Neutrophil (primary cell): ENCODE results near the gene IGFBP6.

ENCODE experiments used
- H3K27ac ChIP-seq: fragments of 200-600 bp; sonication (generic); 2 replicates; pipeline ENCODE4 v1.5.1; 2016; ENCODE audit warnings: mild to moderate bottlenecking, moderate library complexity
- H3K27me3 ChIP-seq: fragments of 200-600 bp; sonication (generic); 2 replicates; pipeline ENCODE4 v1.6.0; 2016; ENCODE audit warnings: mild to moderate bottlenecking
- H3K36me3 ChIP-seq: fragments of 200-600 bp; sonication (generic); 2 replicates; pipeline ENCODE4 v1.5.1; 2017
- H3K4me1 ChIP-seq, 2 experiments: fragments of 200-600 bp in 1 of 2; sonication (generic) in 1 of 2; 1 replicate in 1 of 2; 2 replicates in 1 of 2; pipeline versions ENCODE4 v1.5.1 to v1.6.1; 2013 to 2016; ENCODE audit warnings: low read depth in 1 of 2, low read length in 1 of 2, mild to moderate bottlenecking in 1 of 2, moderate library complexity in 1 of 2; ENCODE audit not compliant: control insufficient read depth in 1 of 2, insufficient read depth in 1 of 2
- H3K4me3 ChIP-seq, 2 experiments: fragments of 200-600 bp in 1 of 2; sonication (generic) in 1 of 2; 1 replicate in 1 of 2; 2 replicates in 1 of 2; pipeline ENCODE4 v1.5.1; 2013 to 2016; ENCODE audit warnings: low read depth in 1 of 2, low read length in 1 of 2, mild to moderate bottlenecking in 1 of 2, moderate library complexity in 1 of 2
- H3K9me3 ChIP-seq: fragments of 200-600 bp; sonication (generic); 2 replicates; pipeline ENCODE4 v1.5.1; 2016
- CTCF ChIP-seq: fragments of 200-600 bp; sonication (generic); IDR thresholded peaks from 2 replicates; pipeline ENCODE4 v1.5.1; 2016; ENCODE audit warnings: antibody characterized with exemption

The IGFBP6 gene

GRCh38 chr12:53115112-53115890 lies 17.8 kb downstream of the IGFBP6 start:
- Histone ChIP-seq H3K36me3 (no peaks in the 10 kb centered on the region), H3K9me3 (no peaks in the 10 kb centered on the region), H3K4me1 (no peaks in the 10 kb centered on the region), H3K4me3 (no peak overlapping the region), H3K27me3 (no peaks in the 10 kb centered on the region), H3K27ac (no peak overlapping the region)
- no peak for TF ChIP-seq CTCF

- no peak overlapping the region for H3K27ac ChIP-seq
- H3K9me3 ChIP-seq, result no peaks in the 10 kb centered on the region
- no peak overlapping the region for H3K4me3 ChIP-seq
- no peak for TF ChIP-seq CTCF
- no peaks in the 10 kb centered on the region for H3K4me1 ChIP-seq
- no peaks in the 10 kb centered on the region for H3K27me3 ChIP-seq
- H3K36me3 ChIP-seq, result no peaks in the 10 kb centered on the region
Observed at GRCh38 chr12:53115891-53116648, 18.6 kb downstream of the IGFBP6 start.

- TF ChIP-seq CTCF, result no peak
- H3K27me3 ChIP-seq, result no peaks in the 10 kb centered on the region
- H3K9me3 ChIP-seq, result no peaks in the 10 kb centered on the region
- H3K27ac ChIP-seq, result no peak overlapping the region
- no peaks in the 10 kb centered on the region for H3K36me3 ChIP-seq
- no peak overlapping the region for H3K4me3 ChIP-seq
- H3K4me1 ChIP-seq, result no peaks in the 10 kb centered on the region
Observed at GRCh38 chr12:53118751-53119300, 21.4 kb downstream of the IGFBP6 start.

GRCh38 chr12:53120685-53121525 lies 23.4 kb downstream of the IGFBP6 start:
- H3K27me3 ChIP-seq, result no peaks in the 10 kb centered on the region
- no peaks in the 10 kb centered on the region for H3K4me1 ChIP-seq
- H3K4me3 ChIP-seq, result no peak overlapping the region
- no peak overlapping the region for H3K27ac ChIP-seq
- no peak for TF ChIP-seq CTCF
- H3K9me3 ChIP-seq, result no peaks in the 10 kb centered on the region
- no peaks in the 10 kb centered on the region for H3K36me3 ChIP-seq

GRCh38 chr12:53122961-53123468 lies 25.5 kb downstream of the IGFBP6 start:
- TF ChIP-seq CTCF, result no peak
- no peaks in the 10 kb centered on the region for H3K36me3 ChIP-seq
- H3K27ac ChIP-seq, result no peak overlapping the region
- H3K4me1 ChIP-seq, result no peaks in the 10 kb centered on the region
- H3K27me3 ChIP-seq, result no peaks in the 10 kb centered on the region
- H3K4me3 ChIP-seq, result no peak overlapping the region
- H3K9me3 ChIP-seq, result no peaks in the 10 kb centered on the region
